Measurements from ENCODE around the gene SEMA3F. TPM values are rescaled to one million over a fixed set of nuclear protein-coding genes. Genes with fewer than 3 reads are reported as not detected.
A peak's percentile ranks its signal among the peaks of the same experiment; 100 is the strongest.
"Not testable (repeated sequence)": the region's sequence is repeated elsewhere in the genome, so short reads cannot be mapped to it uniquely, and the experiment has no call there.

Gene SEMA3F
- total RNA-seq, 2 experiments from 2014 or later, result 0.34 to 0.43 TPM

DNA sequence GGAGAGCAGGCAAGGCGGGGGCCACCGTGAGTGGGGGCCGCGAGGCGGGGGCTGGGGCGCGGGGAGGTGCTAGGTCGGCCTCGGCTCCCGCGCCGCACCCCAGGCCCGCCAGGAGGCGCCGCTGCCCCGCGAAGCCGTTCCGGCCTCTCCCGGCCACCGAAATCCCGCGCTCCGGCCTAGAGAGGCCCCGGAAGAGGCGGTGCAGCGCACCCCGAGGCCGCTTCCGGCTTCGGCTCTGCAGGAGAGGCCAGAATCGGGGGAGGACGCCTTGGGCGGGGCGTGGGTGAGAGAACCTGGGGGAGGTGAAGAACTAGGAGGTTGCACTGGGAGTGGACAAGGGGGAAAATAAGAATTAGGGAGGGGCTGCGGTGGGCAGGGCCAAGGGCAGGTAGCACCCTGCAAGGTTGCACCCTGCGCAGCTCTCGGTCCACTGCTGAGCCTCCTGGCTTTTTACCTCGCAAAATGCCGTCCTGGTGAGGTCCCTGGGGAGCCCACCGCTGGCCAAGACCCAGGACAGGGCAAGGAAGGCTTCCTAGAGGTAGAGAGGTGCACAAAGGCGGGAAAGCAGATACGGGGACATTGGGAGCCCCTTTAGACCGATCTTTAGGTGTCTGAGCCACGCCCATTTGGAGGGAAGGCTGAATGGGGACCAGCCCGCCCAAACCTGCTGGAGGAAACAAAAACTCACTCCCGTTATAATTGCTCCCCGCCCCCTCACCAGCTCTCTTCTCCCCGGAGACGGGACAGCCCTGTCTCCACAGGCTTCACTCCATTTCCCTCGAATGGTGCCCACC is 72.5 kb downstream of the SEMA3F start:
- ChIA-PET POLR2A (interaction anchor here (0.9 to 3.4 kb wide), 17 partner anchors 9 to 123 kb away, joined by 3 to 21 read pairs (median 4); partner anchors contain the start of genes CYB561D2, GNAI2, GNAT1 and NPRL2), CTCF (interaction anchor here (0.6 to 14.8 kb wide), 22 partner anchors 9 to 389 kb away, joined by 3 to 239 read pairs (median 5); partner anchors contain the start of genes GNAI2, GNAT1, HYAL3 and LSMEM2)
- H3K27ac Mint-ChIP-seq, result peak overlapping the region; percentile 94
- no peaks in the 10 kb centered on the region for H3K9me3 Mint-ChIP-seq
- H3K27me3 Mint-ChIP-seq, result peaks cover 4% of the 10 kb centered on the region
- H3K4me1 Mint-ChIP-seq (ENCODE audit: low read depth), result peaks cover 23% of the 10 kb centered on the region
- intact Hi-C loops (cut with micrococcal nuclease), result loop anchor here (2.0 kb wide), 3 partner anchors 19 to 45 kb away; no protein-coding TSS in a partner anchor
- peak; percentile 91 for DNase-seq
- peak; percentile 84 for ATAC-seq
- peak overlapping the region; percentile 96 for H3K4me3 Mint-ChIP-seq
- H3K36me3 Mint-ChIP-seq (ENCODE audit: low read depth), result no peaks in the 10 kb centered on the region
- TF ChIP-seq, protein P1, sequence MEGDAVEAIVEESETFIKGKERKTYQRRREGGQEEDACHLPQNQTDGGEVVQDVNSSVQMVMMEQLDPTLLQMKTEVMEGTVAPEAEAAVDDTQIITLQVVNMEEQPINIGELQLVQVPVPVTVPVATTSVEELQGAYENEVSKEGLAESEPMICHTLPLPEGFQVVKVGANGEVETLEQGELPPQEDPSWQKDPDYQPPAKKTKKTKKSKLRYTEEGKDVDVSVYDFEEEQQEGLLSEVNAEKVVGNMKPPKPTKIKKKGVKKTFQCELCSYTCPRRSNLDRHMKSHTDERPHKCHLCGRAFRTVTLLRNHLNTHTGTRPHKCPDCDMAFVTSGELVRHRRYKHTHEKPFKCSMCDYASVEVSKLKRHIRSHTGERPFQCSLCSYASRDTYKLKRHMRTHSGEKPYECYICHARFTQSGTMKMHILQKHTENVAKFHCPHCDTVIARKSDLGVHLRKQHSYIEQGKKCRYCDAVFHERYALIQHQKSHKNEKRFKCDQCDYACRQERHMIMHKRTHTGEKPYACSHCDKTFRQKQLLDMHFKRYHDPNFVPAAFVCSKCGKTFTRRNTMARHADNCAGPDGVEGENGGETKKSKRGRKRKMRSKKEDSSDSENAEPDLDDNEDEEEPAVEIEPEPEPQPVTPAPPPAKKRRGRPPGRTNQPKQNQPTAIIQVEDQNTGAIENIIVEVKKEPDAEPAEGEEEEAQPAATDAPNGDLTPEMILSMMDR (IDR thresholded peaks at IDR 0.05), result peak; percentile 97

- H3K27me3 Mint-ChIP-seq; intact Hi-C loops (cut with micrococcal nuclease); DNase-seq; H3K9me3 Mint-ChIP-seq; ATAC-seq; H3K36me3 Mint-ChIP-seq (ENCODE audit: low read depth): not testable (repeated sequence)
- H3K4me1 Mint-ChIP-seq (ENCODE audit: low read depth), result peaks cover 23% of the 10 kb centered on the region
- peak overlapping the region; percentile 94 for H3K27ac Mint-ChIP-seq
- peak overlapping the region; percentile 96 for H3K4me3 Mint-ChIP-seq
- CTCF ChIA-PET, result interaction anchor here (0.7 to 14.8 kb wide), 10 partner anchors 8 to 93 kb away, joined by 3 to 239 read pairs (median 19); partner anchors contain the start of genes GNAI2, GNAT1, HYAL3 and NAA80
- POLR2A ChIA-PET, result interaction anchor here (0.8 to 3.4 kb wide), 15 partner anchors 9 to 122 kb away, joined by 3 to 21 read pairs (median 4); partner anchors contain the start of genes CYB561D2, GNAI2 and NPRL2
Observed at GRCh38 chr3:50228184-50228763, 73.2 kb downstream of the SEMA3F start.

DNA sequence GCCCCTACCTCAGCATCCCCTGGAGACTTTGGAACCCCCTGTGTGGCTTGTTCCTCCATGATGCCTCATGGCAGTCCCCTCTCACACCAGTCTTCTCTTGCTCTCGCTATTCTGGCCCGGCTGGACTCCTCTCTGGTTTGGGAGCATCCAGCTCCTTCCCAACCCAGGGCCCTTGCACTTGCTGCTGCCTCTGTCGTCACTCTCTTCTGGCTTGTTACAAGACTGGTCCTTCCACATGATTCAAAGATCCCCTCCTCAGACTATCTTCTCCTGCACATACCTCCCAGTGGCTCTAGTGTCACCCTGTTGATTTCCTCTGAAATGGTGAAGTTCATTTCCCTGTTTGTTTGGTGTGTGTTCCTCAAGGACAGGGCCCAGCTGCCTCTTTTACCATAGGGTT is 74.4 kb downstream of the SEMA3F start:
- ChIA-PET CTCF (interaction anchor here (1.6 to 14.8 kb wide), 6 partner anchors 7 to 70 kb away, joined by 3 to 239 read pairs (median 66); partner anchors contain the start of genes GNAI2, GNAT1, HYAL3 and NAA80), POLR2A (interaction anchor here (0.8 to 3.4 kb wide), 9 partner anchors 12 to 121 kb away, joined by 3 to 11 read pairs (median 4); partner anchors contain the start of genes CYB561D2 and NPRL2)
- Mint-ChIP-seq H3K27me3 (peaks cover 1% of the 10 kb centered on the region), H3K36me3 (ENCODE audit: low read depth) (no peaks in the 10 kb centered on the region), H3K4me3 (no peak overlapping the region), H3K27ac (peak overlapping the region; percentile 10), H3K4me1 (ENCODE audit: low read depth) (peaks cover 26% of the 10 kb centered on the region), H3K9me3 (no peaks in the 10 kb centered on the region)
- DNase-seq, result no peak
- no peak for ATAC-seq
- intact Hi-C loops (cut with micrococcal nuclease), result no loop called here
- TF ChIP-seq, protein P1 (IDR thresholded peaks at IDR 0.05), result no peak

GRCh38 chr3:50230104-50230793 is 75.1 kb downstream of the SEMA3F start:
- H3K27ac Mint-ChIP-seq, result no peak overlapping the region
- TF ChIP-seq, protein P1 (IDR thresholded peaks at IDR 0.05), result no peak
- no peaks in the 10 kb centered on the region for H3K36me3 Mint-ChIP-seq (ENCODE audit: low read depth)
- no peak overlapping the region for H3K4me3 Mint-ChIP-seq
- H3K9me3 Mint-ChIP-seq, result no peaks in the 10 kb centered on the region
- no peak for DNase-seq
- H3K4me1 Mint-ChIP-seq (ENCODE audit: low read depth), result peaks cover 24% of the 10 kb centered on the region
- ChIA-PET CTCF (interaction anchor here (1.4 to 14.8 kb wide), 6 partner anchors 13 to 45 kb away, joined by 4 to 239 read pairs (median 51); partner anchors contain the start of gene GNAT1), POLR2A (interaction anchor here (1.1 to 1.9 kb wide), 6 partner anchors 10 to 52 kb away, joined by 3 to 6 read pairs (median 4); partner anchors contain the start of gene LSMEM2)
- intact Hi-C loops (cut with micrococcal nuclease), result no loop called here
- ATAC-seq, result no peak
- H3K27me3 Mint-ChIP-seq, result peaks cover 1% of the 10 kb centered on the region

GRCh38 chr3:50230794-50231125 is 75.6 kb downstream of the SEMA3F start:
- Mint-ChIP-seq H3K27ac (no peak overlapping the region), H3K4me3 (no peak overlapping the region), H3K4me1 (ENCODE audit: low read depth) (peaks cover 24% of the 10 kb centered on the region), H3K27me3 (peaks cover 1% of the 10 kb centered on the region), H3K9me3 (no peaks in the 10 kb centered on the region), H3K36me3 (ENCODE audit: low read depth) (no peaks in the 10 kb centered on the region)
- intact Hi-C loops (cut with micrococcal nuclease), result no loop called here
- no peak for DNase-seq
- CTCF ChIA-PET, result interaction anchor here (1.4 to 14.8 kb wide), 6 partner anchors 13 to 44 kb away, joined by 4 to 239 read pairs (median 51); partner anchors contain the start of gene GNAT1
- TF ChIP-seq, protein P1 (IDR thresholded peaks at IDR 0.05), result no peak
- no peak for ATAC-seq
- POLR2A ChIA-PET, result interaction anchor here (1.1 to 1.9 kb wide), 5 partner anchors 10 to 49 kb away, joined by 3 to 6 read pairs (median 5); partner anchors contain the start of gene LSMEM2

Data from activated CD8-positive, alpha-beta T cell treated with anti-CD3 and anti-CD28 coated beads for 36 hours (primary cell).